GM23338 (cell line): Measurements from ENCODE around the gene ZNF77. TPM values are rescaled to one million over a fixed set of nuclear protein-coding genes. Genes with fewer than 3 reads are reported as not detected.

ENCODE experiments used
- ATAC-seq: fragments of 200-7000 bp; cut with Tn5 transposase; 3 replicates; pipeline ENCODE4 v1.9.1; 2020
- DNase-seq: peaks from one replicate; pipeline ENCODE4 v3.0.0-alpha.2; 2015; ENCODE audit warnings: low spot score
- H2AFZ ChIP-seq: fragments of 200-600 bp; sonication (generic); 2 replicates; pipeline ENCODE4 v1.8.0; 2016; ENCODE audit warnings: antibody characterized with exemption, mild to moderate bottlenecking, moderate library complexity
- H3F3A ChIP-seq: fragments of 200-600 bp; sonication (generic); replicated peaks from 2 replicates; pipeline ENCODE4 v1.8.0; 2017; ENCODE audit warnings: antibody characterized with exemption, mixed run types, low read depth
- H3K27ac ChIP-seq: fragments of 200-600 bp; sonication (generic); 2 replicates; pipeline ENCODE4 v1.6.1; 2016; ENCODE audit warnings: low read depth
- H3K27me3 ChIP-seq: fragments of 200-600 bp; sonication (generic); 2 replicates; pipeline ENCODE4 v1.8.0; 2016; ENCODE audit warnings: mild to moderate bottlenecking, mixed run types, moderate library complexity; ENCODE audit not compliant: insufficient read depth
- H3K36me3 ChIP-seq: fragments of 200-600 bp; sonication (generic); 2 replicates; pipeline ENCODE4 v1.8.0; 2016; ENCODE audit warnings: mild to moderate bottlenecking; ENCODE audit not compliant: insufficient read depth
- H3K4me1 ChIP-seq: fragments of 200-600 bp; sonication (generic); 2 replicates; pipeline ENCODE4 v1.8.0; 2016; ENCODE audit warnings: mild to moderate bottlenecking, moderate library complexity; ENCODE audit not compliant: insufficient read depth
- H3K4me2 ChIP-seq: fragments of 200-600 bp; sonication (generic); 2 replicates; pipeline ENCODE4 v1.7.1; 2017; ENCODE audit warnings: mixed run types
- H3K4me3 ChIP-seq: fragments of 200-600 bp; sonication (generic); 2 replicates; pipeline ENCODE4 v1.6.1; 2016; ENCODE audit warnings: mixed run types
- H3K79me2 ChIP-seq: fragments of 200-600 bp; sonication (generic); replicated peaks from 2 replicates; pipeline ENCODE4 v1.8.0; 2017; ENCODE audit warnings: mild to moderate bottlenecking; ENCODE audit not compliant: insufficient read depth
- H3K9me2 ChIP-seq: fragments of 200-600 bp; sonication (generic); 2 replicates; pipeline ENCODE4 v1.8.0; 2017; ENCODE audit not compliant: insufficient read depth
- H4K20me1 ChIP-seq: fragments of 200-600 bp; sonication (generic); replicated peaks from 2 replicates; pipeline ENCODE4 v1.8.0; 2017; ENCODE audit warnings: mild to moderate bottlenecking; ENCODE audit not compliant: insufficient read depth
- H3K27ac Mint-ChIP-seq: 2 replicates; pipeline ENCODE4 v1.8.0; 2020; ENCODE audit warnings: inconsistent platforms, mild to moderate bottlenecking, moderate library complexity, mixed read lengths
- H3K27me3 Mint-ChIP-seq: 3 replicates; pipeline ENCODE4 v1.8.0; 2022; ENCODE audit warnings: low read depth, mild to moderate bottlenecking, moderate library complexity, mixed read lengths, inconsistent platforms; ENCODE audit not compliant: insufficient read depth, poor library complexity
- H3K36me3 Mint-ChIP-seq: 3 replicates; pipeline ENCODE4 v1.8.0; 2021; ENCODE audit warnings: low read depth, mild to moderate bottlenecking, inconsistent platforms, moderate library complexity, mixed read lengths
- H3K4me1 Mint-ChIP-seq: 3 replicates; pipeline ENCODE4 v1.8.0; 2020; ENCODE audit warnings: mild to moderate bottlenecking, inconsistent platforms, mixed read lengths
- H3K4me3 Mint-ChIP-seq: 3 replicates; pipeline ENCODE4 v1.8.0; 2021; ENCODE audit warnings: moderate library complexity, mild to moderate bottlenecking, inconsistent platforms, mixed read lengths
- H3K9me3 Mint-ChIP-seq: 3 replicates; pipeline ENCODE4 v1.8.0; 2020; ENCODE audit warnings: moderate library complexity, mild to moderate bottlenecking, inconsistent platforms, mixed read lengths
- CREB1 ChIP-seq: fragments of 250-450 bp; sonication (Bioruptor Pico); IDR thresholded peaks from 2 replicates; pipeline ENCODE4 v1.5.0; 2020; ENCODE audit warnings: low read depth, mild to moderate bottlenecking, moderate library complexity
- EZH2 ChIP-seq: fragments of 200-600 bp; sonication (generic); IDR thresholded peaks from one replicate; pipeline ENCODE4 v1.8.0; 2017; ENCODE audit warnings: antibody characterized with exemption, mild to moderate bottlenecking, low read depth; ENCODE audit not compliant: unreplicated experiment
- EZH2phosphoT487 ChIP-seq: fragments of 200-600 bp; sonication (generic); IDR thresholded peaks from one replicate; pipeline ENCODE4 v1.8.1; 2018; ENCODE audit warnings: antibody characterized with exemption; ENCODE audit not compliant: unreplicated experiment
- JUNB ChIP-seq: IDR thresholded peaks from one replicate; pipeline ENCODE4 v1.6.1; 2016; ENCODE audit warnings: antibody characterized with exemption; ENCODE audit not compliant: unreplicated experiment
- NANOG ChIP-seq: IDR thresholded peaks from 2 replicates; pipeline ENCODE4 v1.6.1; 2016; ENCODE audit warnings: antibody characterized with exemption, borderline replicate concordance
- POLR2AphosphoS5 ChIP-seq: IDR thresholded peaks from 2 replicates; pipeline ENCODE4 v1.6.1; 2016; ENCODE audit warnings: antibody characterized with exemption, low read depth
- STAT1 ChIP-seq: IDR thresholded peaks from one replicate; pipeline ENCODE4 v1.6.1; 2016; ENCODE audit warnings: antibody characterized with exemption; ENCODE audit not compliant: unreplicated experiment
- ZNF114 ChIP-seq: fragments of 250-450 bp; sonication (Bioruptor Pico); IDR thresholded peaks from 2 replicates; pipeline ENCODE4 v1.5.0; 2020; ENCODE audit warnings: mild to moderate bottlenecking, moderate library complexity
- ZNF331 ChIP-seq: fragments of 250-450 bp; sonication (Bioruptor Pico); IDR thresholded peaks from 2 replicates; pipeline ENCODE4 v1.5.0; 2020; ENCODE audit warnings: low read depth, mild to moderate bottlenecking, moderate library complexity
- polyA plus RNA-seq: library from polyadenylated mRNA; unstranded; fragments of >200 nt; fragmentation: Nextera tagmentation; extraction: Ambion mirVana; gene quantifications from 2 replicates; pipeline ENCODE4 v1.2.1, GENCODE V29; 2016
- total RNA-seq: library from RNA; depleted of rRNA; stranded (reverse); fragments of >200 nt; shearing (Covaris generic); gene quantifications from 2 replicates; pipeline ENCODE4 v1.2.3, GENCODE V29; 2014
- TF ChIP-seq, protein P1 (sequence below), 2 experiments: fragments of 200-600 bp in 1 of 2; sonication (generic) in 1 of 2; conservative IDR thresholded peaks; 2 replicates each; pipeline versions ENCODE4 v1.5.1 to v1.6.1; 2016 to 2017; ENCODE audit warnings: antibody characterized with exemption in 2 of 2, low read depth in 2 of 2, mild to moderate bottlenecking in 2 of 2, moderate library complexity in 1 of 2
- TF ChIP-seq, protein P2 (sequence below): fragments of 250-450 bp; sonication (Bioruptor Pico); IDR thresholded peaks from 2 replicates; pipeline ENCODE4 v1.5.0; 2020; ENCODE audit warnings: mild to moderate bottlenecking, moderate library complexity
- TF ChIP-seq, protein P3 (sequence below): IDR thresholded peaks from one replicate; pipeline ENCODE4 v1.6.1; 2018; ENCODE audit warnings: antibody characterized with exemption; ENCODE audit not compliant: unreplicated experiment
- TF ChIP-seq, protein P4 (sequence below): IDR thresholded peaks from 2 replicates; pipeline ENCODE4 v1.6.1; 2016; ENCODE audit warnings: antibody characterized with exemption

Gene ZNF77
- total and polyA plus RNA-seq, 2 experiments from 2014 or later: 3.3 to 4.5 TPM

DNA sequence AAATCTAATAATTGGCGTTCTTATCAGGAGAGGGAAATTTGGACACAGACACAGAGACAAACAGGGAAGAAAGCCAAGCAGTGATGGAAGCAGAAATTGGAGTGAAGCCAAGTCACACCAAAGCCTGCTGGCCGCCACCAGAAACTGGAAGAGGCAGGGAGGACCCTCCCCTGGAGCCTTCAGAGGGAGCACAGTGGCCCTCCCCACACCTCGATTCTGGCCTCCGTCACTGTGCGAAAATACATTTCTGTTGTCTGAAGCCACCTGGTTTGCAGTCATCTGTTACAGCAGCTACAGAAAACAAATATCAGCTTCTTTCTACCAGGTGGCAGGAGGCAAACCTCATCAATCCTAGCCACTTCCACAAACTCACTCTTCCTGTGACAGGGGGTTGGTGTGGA, 24.3 kb upstream of the ZNF77 start:
- no peak overlapping the region for H3K4me3 Mint-ChIP-seq
- no peaks in the 10 kb centered on the region for H3K9me2 ChIP-seq
- 0 out of 2 replicates have a peak overlapping the region, but pooled peaks have one; percentile 23 for H2AFZ ChIP-seq
- no peaks in the 10 kb centered on the region; the same call in 1 of the 2 replicates for H3K4me1 ChIP-seq
- no peaks in the 10 kb centered on the region for H3K79me2 ChIP-seq
- no peak for DNase-seq
- H3K27ac ChIP-seq: no peak overlapping the region
- no peak overlapping the region for H3K4me3 ChIP-seq
- H3K4me1 Mint-ChIP-seq: no peaks in the 10 kb centered on the region; the same call in 2 of the 3 replicates
- H3K9me3 Mint-ChIP-seq: no peaks in the 10 kb centered on the region; the same call in 2 of the 3 replicates
- no peak overlapping the region for H3K4me2 ChIP-seq
- H3F3A ChIP-seq: no peaks in the 10 kb centered on the region
- H3K27me3 Mint-ChIP-seq: peaks cover 12% of the 10 kb centered on the region
- H3K36me3 Mint-ChIP-seq: no peaks in the 10 kb centered on the region
- ATAC-seq: no peak
- no peak overlapping the region for H3K27ac Mint-ChIP-seq
- no peaks in the 10 kb centered on the region for H3K27me3 ChIP-seq
- H3K36me3 ChIP-seq: no peaks in the 10 kb centered on the region
- TF ChIP-seq EZH2 (no peak), CREB1 (CRISPR knock-in tag) (no peak), NANOG (no peak), ZNF331 (CRISPR knock-in tag) (no peak), EZH2phosphoT487 (no peak), POLR2AphosphoS5 (no peak), STAT1 (no peak), JUNB (no peak), ZNF114 (CRISPR knock-in tag) (no peak)
- TF ChIP-seq, protein P1, sequence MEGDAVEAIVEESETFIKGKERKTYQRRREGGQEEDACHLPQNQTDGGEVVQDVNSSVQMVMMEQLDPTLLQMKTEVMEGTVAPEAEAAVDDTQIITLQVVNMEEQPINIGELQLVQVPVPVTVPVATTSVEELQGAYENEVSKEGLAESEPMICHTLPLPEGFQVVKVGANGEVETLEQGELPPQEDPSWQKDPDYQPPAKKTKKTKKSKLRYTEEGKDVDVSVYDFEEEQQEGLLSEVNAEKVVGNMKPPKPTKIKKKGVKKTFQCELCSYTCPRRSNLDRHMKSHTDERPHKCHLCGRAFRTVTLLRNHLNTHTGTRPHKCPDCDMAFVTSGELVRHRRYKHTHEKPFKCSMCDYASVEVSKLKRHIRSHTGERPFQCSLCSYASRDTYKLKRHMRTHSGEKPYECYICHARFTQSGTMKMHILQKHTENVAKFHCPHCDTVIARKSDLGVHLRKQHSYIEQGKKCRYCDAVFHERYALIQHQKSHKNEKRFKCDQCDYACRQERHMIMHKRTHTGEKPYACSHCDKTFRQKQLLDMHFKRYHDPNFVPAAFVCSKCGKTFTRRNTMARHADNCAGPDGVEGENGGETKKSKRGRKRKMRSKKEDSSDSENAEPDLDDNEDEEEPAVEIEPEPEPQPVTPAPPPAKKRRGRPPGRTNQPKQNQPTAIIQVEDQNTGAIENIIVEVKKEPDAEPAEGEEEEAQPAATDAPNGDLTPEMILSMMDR (conservative IDR thresholded peaks at IDR 0.05; ENCODE audit: low read depth in 2 of 2): no peak
- TF ChIP-seq, protein P2, sequence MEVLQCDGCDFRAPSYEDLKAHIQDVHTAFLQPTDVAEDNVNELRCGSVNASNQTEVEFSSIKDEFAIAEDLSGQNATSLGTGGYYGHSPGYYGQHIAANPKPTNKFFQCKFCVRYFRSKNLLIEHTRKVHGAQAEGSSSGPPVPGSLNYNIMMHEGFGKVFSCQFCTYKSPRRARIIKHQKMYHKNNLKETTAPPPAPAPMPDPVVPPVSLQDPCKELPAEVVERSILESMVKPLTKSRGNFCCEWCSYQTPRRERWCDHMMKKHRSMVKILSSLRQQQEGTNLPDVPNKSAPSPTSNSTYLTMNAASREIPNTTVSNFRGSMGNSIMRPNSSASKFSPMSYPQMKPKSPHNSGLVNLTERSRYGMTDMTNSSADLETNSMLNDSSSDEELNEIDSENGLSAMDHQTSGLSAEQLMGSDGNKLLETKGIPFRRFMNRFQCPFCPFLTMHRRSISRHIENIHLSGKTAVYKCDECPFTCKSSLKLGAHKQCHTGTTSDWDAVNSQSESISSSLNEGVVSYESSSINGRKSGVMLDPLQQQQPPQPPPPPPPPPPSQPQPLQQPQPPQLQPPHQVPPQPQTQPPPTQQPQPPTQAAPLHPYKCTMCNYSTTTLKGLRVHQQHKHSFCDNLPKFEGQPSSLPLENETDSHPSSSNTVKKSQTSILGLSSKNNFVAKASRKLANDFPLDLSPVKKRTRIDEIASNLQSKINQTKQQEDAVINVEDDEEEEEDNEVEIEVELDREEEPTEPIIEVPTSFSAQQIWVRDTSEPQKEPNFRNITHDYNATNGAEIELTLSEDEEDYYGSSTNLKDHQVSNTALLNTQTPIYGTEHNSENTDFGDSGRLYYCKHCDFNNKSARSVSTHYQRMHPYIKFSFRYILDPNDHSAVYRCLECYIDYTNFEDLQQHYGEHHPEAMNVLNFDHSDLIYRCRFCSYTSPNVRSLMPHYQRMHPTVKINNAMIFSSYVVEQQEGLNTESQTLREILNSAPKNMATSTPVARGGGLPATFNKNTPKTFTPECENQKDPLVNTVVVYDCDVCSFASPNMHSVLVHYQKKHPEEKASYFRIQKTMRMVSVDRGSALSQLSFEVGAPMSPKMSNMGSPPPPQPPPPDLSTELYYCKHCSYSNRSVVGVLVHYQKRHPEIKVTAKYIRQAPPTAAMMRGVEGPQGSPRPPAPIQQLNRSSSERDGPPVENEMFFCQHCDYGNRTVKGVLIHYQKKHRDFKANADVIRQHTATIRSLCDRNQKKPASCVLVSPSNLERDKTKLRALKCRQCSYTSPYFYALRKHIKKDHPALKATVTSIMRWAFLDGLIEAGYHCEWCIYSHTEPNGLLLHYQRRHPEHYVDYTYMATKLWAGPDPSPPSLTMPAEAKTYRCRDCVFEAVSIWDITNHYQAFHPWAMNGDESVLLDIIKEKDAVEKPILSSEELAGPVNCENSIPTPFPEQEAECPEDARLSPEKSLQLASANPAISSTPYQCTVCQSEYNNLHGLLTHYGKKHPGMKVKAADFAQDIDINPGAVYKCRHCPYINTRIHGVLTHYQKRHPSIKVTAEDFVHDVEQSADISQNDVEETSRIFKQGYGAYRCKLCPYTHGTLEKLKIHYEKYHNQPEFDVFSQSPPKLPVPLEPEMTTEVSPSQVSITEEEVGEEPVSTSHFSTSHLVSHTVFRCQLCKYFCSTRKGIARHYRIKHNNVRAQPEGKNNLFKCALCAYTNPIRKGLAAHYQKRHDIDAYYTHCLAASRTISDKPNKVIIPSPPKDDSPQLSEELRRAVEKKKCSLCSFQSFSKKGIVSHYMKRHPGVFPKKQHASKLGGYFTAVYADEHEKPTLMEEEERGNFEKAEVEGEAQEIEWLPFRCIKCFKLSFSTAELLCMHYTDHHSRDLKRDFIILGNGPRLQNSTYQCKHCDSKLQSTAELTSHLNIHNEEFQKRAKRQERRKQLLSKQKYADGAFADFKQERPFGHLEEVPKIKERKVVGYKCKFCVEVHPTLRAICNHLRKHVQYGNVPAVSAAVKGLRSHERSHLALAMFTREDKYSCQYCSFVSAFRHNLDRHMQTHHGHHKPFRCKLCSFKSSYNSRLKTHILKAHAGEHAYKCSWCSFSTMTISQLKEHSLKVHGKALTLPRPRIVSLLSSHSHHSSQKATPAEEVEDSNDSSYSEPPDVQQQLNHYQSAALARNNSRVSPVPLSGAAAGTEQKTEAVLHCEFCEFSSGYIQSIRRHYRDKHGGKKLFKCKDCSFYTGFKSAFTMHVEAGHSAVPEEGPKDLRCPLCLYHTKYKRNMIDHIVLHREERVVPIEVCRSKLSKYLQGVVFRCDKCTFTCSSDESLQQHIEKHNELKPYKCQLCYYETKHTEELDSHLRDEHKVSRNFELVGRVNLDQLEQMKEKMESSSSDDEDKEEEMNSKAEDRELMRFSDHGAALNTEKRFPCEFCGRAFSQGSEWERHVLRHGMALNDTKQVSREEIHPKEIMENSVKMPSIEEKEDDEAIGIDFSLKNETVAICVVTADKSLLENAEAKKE: no peak
- TF ChIP-seq, protein P3, sequence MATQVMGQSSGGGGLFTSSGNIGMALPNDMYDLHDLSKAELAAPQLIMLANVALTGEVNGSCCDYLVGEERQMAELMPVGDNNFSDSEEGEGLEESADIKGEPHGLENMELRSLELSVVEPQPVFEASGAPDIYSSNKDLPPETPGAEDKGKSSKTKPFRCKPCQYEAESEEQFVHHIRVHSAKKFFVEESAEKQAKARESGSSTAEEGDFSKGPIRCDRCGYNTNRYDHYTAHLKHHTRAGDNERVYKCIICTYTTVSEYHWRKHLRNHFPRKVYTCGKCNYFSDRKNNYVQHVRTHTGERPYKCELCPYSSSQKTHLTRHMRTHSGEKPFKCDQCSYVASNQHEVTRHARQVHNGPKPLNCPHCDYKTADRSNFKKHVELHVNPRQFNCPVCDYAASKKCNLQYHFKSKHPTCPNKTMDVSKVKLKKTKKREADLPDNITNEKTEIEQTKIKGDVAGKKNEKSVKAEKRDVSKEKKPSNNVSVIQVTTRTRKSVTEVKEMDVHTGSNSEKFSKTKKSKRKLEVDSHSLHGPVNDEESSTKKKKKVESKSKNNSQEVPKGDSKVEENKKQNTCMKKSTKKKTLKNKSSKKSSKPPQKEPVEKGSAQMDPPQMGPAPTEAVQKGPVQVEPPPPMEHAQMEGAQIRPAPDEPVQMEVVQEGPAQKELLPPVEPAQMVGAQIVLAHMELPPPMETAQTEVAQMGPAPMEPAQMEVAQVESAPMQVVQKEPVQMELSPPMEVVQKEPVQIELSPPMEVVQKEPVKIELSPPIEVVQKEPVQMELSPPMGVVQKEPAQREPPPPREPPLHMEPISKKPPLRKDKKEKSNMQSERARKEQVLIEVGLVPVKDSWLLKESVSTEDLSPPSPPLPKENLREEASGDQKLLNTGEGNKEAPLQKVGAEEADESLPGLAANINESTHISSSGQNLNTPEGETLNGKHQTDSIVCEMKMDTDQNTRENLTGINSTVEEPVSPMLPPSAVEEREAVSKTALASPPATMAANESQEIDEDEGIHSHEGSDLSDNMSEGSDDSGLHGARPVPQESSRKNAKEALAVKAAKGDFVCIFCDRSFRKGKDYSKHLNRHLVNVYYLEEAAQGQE: no peak
- TF ChIP-seq, protein P4, sequence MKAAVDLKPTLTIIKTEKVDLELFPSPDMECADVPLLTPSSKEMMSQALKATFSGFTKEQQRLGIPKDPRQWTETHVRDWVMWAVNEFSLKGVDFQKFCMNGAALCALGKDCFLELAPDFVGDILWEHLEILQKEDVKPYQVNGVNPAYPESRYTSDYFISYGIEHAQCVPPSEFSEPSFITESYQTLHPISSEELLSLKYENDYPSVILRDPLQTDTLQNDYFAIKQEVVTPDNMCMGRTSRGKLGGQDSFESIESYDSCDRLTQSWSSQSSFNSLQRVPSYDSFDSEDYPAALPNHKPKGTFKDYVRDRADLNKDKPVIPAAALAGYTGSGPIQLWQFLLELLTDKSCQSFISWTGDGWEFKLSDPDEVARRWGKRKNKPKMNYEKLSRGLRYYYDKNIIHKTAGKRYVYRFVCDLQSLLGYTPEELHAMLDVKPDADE: no peak
- no peaks in the 10 kb centered on the region for H4K20me1 ChIP-seq
